Panc1 (cell line): ENCODE measurements around the gene TMEM203. TPM values are rescaled to one million over a fixed set of nuclear protein-coding genes. Genes with fewer than 3 reads are reported as not detected.

ENCODE experiments used
- ATAC-seq: fragments of 200-7000 bp; cut with Tn5 transposase; 2 replicates; pipeline ENCODE4 v1.9.1; 2020; ENCODE audit warnings: mild to moderate bottlenecking, moderate library complexity
- BruUV-seq: library from RNA; stranded (reverse); fragments of 400-500 nt; replicated peaks from 2 replicates; lab custom pipeline; 2021; lab: Mats Ljungman, UMichigan
- CTCF ChIA-PET: fragments of 300-600 bp; sonication (Branson Sonifier 250); formaldehyde crosslinking; loops from one replicate; lab custom pipeline; 2022; ENCODE audit warnings: antibody characterized with exemption; lab: Charles Lee
- POLR2A ChIA-PET: fragments of 300-600 bp; sonication (Branson Sonifier 250); formaldehyde crosslinking; loops from one replicate; lab custom pipeline; 2022; ENCODE audit warnings: antibody characterized with exemption; lab: Charles Lee
- DNase-seq: peaks from one replicate; pipeline ENCODE4 v3.0.0-alpha.2; 2010; ENCODE audit warnings: low read depth, low spot score
- H3K27ac ChIP-seq: 2 replicates; pipeline ENCODE4 v1.5.1; 2011; ENCODE audit warnings: mild to moderate bottlenecking, low read length, inconsistent platforms
- H3K27me3 ChIP-seq: fragments of 200-500 bp; sonication (Bioruptor generic); 2 replicates; pipeline ENCODE4 v1.6.0; 2014; ENCODE audit warnings: low read length, inconsistent platforms; ENCODE audit not compliant: control insufficient read depth, insufficient read depth
- H3K36me3 ChIP-seq: fragments of 200-500 bp; sonication (Bioruptor generic); 2 replicates; pipeline ENCODE4 v1.5.1; 2014; ENCODE audit warnings: inconsistent platforms, mild to moderate bottlenecking, low read length, moderate library complexity; ENCODE audit not compliant: control insufficient read depth, insufficient read depth
- H3K4me1 ChIP-seq: 2 replicates; pipeline ENCODE4 v1.5.1; 2011; ENCODE audit warnings: inconsistent platforms, mild to moderate bottlenecking, low read length, moderate library complexity; ENCODE audit not compliant: control insufficient read depth, insufficient read depth
- H3K4me3 ChIP-seq, 2 experiments: 2 replicates each; pipeline ENCODE4 v1.5.1; 2011 to 2012; ENCODE audit warnings: low read depth in 2 of 2, low read length in 2 of 2, mild to moderate bottlenecking in 2 of 2, inconsistent platforms in 1 of 2, moderate library complexity in 1 of 2
- H3K9me3 ChIP-seq: fragments of 200-500 bp; sonication (Bioruptor generic); 2 replicates; pipeline ENCODE4 v1.5.1; 2014; ENCODE audit warnings: low read depth, mild to moderate bottlenecking, inconsistent platforms, low read length, moderate library complexity; ENCODE audit not compliant: control insufficient read depth, insufficient read depth
- CTCF ChIP-seq: fragments of 450-650 bp; IDR thresholded peaks from 2 replicates; pipeline ENCODE4 v1.5.1; 2017; ENCODE audit warnings: mild to moderate bottlenecking
- POLR2AphosphoS5 ChIP-seq: IDR thresholded peaks from 2 replicates; pipeline ENCODE4 v1.6.1; 2012; ENCODE audit warnings: mild to moderate bottlenecking, low read depth, low read length, moderate library complexity
- REST ChIP-seq, 2 experiments: IDR thresholded peaks; 2 replicates each; pipeline ENCODE4 v1.6.1; 2011 to 2012; ENCODE audit warnings: low read depth in 2 of 2, control low read depth in 1 of 2, low read length in 1 of 2, mild to moderate bottlenecking in 1 of 2, moderate library complexity in 1 of 2; ENCODE audit not compliant: insufficient read depth in 1 of 2
- SIN3A ChIP-seq: IDR thresholded peaks from 2 replicates; pipeline ENCODE4 v1.6.1; 2012; ENCODE audit warnings: low read depth, mild to moderate bottlenecking, low read length, moderate library complexity, borderline replicate concordance; ENCODE audit not compliant: insufficient read depth
- TCF7L2 ChIP-seq: IDR thresholded peaks from 2 replicates; pipeline ENCODE4 v1.6.1; 2011; ENCODE audit warnings: mild to moderate bottlenecking, low read depth, low read length, inconsistent platforms
- in situ Hi-C: cut with HindIII; loops from 2 replicates; pipeline ENCODE4 v1.10.0; 2016; ENCODE audit warnings: low sequenced_read_pairs, low pct_unique_long_range_greater_than_20kb
- intact Hi-C: fragments of 100-400 bp; cut with micrococcal nuclease; formaldehyde crosslinking; loops from one replicate; pipeline ENCODE4 v1.10.0; 2022; ENCODE audit not compliant: unreplicated experiment
- total RNA-seq: library from RNA; stranded (reverse); gene quantifications from one replicate; pipeline ENCODE4 v1.2.1, GENCODE V29; 2021; ENCODE audit not compliant: unreplicated experiment

Gene TMEM203
- total RNA-seq, 1 experiment from 2014 or later: 25.4 TPM

DNA sequence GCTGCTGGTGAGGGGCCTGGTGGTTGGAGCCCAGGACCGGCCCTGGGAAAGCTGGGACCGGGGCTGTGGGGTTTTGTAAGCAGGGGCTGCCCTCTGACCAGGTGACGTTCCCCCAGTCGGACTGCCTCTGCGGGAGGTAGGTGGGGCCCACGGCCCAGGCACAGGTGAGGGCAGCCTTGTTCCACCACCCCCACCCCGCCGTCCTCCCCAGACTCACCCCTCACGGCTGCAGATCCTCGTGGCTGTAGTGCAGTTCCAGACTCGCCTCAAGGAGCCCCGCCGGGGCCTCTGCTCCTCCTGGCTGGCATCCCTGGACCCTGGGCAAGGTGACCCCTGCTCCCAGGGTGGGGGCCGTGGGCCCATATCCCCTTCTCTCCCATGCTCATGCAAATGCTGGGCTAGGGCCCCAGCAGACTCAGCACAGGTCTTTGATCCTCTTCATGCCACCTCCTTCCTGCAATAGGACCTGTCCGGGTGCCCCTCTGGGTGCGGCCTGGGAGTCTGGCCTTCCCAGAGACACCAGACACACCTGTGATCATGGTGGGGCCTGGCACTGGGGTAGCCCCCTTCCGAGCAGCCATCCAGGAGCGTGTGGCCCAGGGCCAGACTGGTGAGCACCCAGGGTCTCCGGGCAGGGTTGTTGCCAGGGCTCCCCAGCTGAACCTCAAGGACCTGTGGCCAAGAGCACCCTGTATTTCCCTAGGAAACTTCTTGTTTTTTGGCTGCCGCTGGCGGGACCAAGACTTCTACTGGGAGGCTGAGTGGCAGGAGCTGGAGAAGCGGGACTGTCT, 9.9 kb upstream of the TMEM203 start:
- CTCF ChIA-PET: no interaction called here
- Histone ChIP-seq H3K4me1 (peaks cover 25% of the 10 kb centered on the region), H3K9me3 (no peaks in the 10 kb centered on the region), H3K27ac (no peak overlapping the region), H3K27me3 (no peaks in the 10 kb centered on the region), H3K36me3 (no peaks in the 10 kb centered on the region), H3K4me3 (no peak overlapping the region)
- BruUV-seq: no TSS peak
- ATAC-seq: no peak
- DNase-seq: no peak
- in situ Hi-C loops: no loop called here
- POLR2A ChIA-PET: no interaction called here
- no peak for TF ChIP-seq TCF7L2
- no peak for TF ChIP-seq CTCF
- TF ChIP-seq SIN3A: no peak
- no peak for TF ChIP-seq POLR2AphosphoS5
- no peak for TF ChIP-seq REST (IDR thresholded peaks at IDR 0.05; ENCODE audit: insufficient read depth in 1 of 2, low read depth in 2 of 2, low read length in 1 of 2)
- intact Hi-C loops: no loop called here

GRCh38 chr9:137214620-137215019, 9.2 kb upstream of the TMEM203 start:
- TF ChIP-seq POLR2AphosphoS5 (no peak), REST (IDR thresholded peaks at IDR 0.05; ENCODE audit: insufficient read depth in 1 of 2, low read depth in 2 of 2, low read length in 1 of 2) (no peak), TCF7L2 (no peak), SIN3A (no peak), CTCF (no peak)
- no peak overlapping the region for H3K27ac ChIP-seq
- DNase-seq: no peak
- in situ Hi-C loops (no loop called here), intact Hi-C loops (no loop called here)
- no peaks in the 10 kb centered on the region for H3K36me3 ChIP-seq
- H3K4me3 ChIP-seq: no peak overlapping the region
- no TSS peak for BruUV-seq
- peaks cover 18% of the 10 kb centered on the region for H3K4me1 ChIP-seq
- no peaks in the 10 kb centered on the region for H3K27me3 ChIP-seq
- no peak for ATAC-seq
- POLR2A ChIA-PET: no interaction called here
- no peaks in the 10 kb centered on the region for H3K9me3 ChIP-seq
- CTCF ChIA-PET: interaction anchor here (1.3 kb wide), 1 partner anchor 13 kb away, joined by 6 read pairs; the partner anchor contains the start of gene RNF224
